Activated CD8-positive, alpha-beta memory T cell treated with anti-CD3 and anti-CD28 coated beads, Interleukin-2, amount 50 U/mL, for 24 hours (primary cell): ENCODE results near the gene STK24.

Source experiments
- DNase-seq: peaks from one replicate; pipeline ENCODE4 v3.0.0-alpha.2; 2020; ENCODE audit errors: extremely low read depth

STK24 gene

GRCh38 chr13:98492335-98493041 is 84.4 kb downstream of the STK24 start:
- DNase-seq = no peak

GRCh38 chr13:98490866-98491265 is 86.0 kb downstream of the STK24 start:
- DNase-seq = no peak

GRCh38 chr13:98490195-98490836 is 86.6 kb downstream of the STK24 start:
- DNase-seq = no peak

DNA sequence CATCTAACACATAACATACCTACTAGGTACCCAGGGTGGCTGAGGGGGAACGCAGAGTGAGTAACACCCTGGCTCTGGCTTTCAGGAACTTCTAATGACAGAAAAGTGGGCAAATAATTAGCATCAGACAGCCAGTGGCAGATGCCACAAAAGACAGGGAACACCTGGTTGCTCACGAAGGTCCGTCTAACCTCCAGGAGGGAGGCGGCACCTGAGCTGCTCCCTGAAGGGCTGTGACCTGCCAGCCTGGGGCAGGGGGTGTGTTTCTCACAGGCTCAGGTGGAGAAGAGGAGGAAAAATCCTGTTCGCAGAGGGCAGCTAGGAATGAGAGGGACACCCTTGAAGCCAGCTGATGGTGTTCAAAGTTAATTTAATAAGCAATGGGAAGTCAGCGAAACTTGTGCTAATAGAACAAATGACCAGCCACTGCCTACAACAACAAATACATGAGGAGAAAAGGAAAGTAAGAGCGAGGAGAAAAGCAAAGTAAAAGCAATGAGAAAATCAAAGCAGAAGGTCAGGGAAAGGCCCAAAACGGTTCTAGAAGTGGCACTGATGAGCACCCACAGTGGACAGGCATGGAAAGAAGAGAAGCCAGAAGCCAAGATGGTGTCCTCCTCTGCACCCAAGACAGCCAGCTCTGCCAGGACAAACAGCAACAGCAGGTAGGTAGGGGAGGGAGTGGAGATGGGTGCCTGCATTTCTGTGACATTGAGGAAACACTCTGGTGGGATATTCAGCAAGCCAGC is 87.3 kb downstream of the STK24 start:
- DNase-seq = no peak

GRCh38 chr13:98488736-98489135 is 88.2 kb downstream of the STK24 start:
- no peak for DNase-seq

GRCh38 chr13:98487522-98487921 is 89.4 kb downstream of the STK24 start:
- no peak for DNase-seq

DNA sequence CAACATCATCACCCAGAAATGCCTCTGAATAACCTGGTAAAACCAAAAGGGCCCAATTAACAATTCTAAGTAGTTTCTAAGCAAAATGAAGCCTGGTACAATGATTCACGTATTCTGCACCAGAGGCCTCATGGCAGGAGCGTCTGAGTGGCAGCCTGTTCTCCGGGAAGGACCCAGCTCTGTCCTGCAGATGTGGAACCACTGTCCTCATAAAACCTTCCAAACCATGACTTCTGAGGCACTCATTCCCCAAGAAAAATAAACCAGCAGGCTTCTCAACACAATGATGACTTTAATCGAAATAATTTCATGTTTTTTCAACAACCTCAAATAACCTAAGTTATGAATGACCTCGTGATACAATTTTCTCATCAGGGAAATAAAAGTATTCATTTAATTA is 89.9 kb downstream of the STK24 start:
- DNase-seq = no peak

DNA sequence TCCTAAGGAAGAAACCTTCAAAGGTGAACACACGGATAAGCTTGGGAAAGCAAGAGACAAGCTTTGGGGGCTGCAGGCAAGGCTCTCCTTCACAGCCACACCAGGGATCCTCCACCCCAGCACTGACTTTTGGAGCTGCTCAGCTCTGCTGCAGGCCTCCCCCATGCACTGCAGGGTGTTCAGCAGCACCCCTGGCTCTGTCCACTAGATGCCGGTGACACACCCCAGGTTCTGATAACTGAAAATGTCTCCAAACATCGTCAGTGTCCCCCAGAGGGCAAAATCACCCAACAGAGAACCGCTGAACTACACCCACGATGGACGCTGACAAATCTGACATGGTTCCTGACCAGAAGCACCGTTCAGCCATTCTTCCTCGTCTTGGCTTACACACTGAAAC is 90.5 kb downstream of the STK24 start:
- no peak for DNase-seq

DNA sequence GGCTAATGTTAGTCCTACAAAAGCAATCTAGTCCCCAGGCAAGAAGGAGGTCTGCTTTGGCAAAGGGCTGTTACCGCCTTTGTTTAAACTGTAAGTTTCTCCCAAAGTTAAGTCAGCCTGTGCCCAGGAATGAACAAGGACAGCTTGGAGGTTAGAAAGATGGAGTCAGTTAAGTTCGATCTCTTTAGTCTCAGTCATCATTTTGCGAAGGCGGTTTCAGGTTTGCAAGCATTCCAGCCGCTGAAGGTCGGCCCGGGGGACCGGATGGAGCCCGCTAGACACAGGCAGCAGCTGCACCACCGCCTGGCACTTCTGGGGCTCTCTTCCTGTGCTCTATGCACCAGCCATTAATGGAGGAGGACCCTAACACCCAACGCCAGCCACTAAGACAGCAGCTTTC is 91.3 kb downstream of the STK24 start:
- no peak for DNase-seq

DNA sequence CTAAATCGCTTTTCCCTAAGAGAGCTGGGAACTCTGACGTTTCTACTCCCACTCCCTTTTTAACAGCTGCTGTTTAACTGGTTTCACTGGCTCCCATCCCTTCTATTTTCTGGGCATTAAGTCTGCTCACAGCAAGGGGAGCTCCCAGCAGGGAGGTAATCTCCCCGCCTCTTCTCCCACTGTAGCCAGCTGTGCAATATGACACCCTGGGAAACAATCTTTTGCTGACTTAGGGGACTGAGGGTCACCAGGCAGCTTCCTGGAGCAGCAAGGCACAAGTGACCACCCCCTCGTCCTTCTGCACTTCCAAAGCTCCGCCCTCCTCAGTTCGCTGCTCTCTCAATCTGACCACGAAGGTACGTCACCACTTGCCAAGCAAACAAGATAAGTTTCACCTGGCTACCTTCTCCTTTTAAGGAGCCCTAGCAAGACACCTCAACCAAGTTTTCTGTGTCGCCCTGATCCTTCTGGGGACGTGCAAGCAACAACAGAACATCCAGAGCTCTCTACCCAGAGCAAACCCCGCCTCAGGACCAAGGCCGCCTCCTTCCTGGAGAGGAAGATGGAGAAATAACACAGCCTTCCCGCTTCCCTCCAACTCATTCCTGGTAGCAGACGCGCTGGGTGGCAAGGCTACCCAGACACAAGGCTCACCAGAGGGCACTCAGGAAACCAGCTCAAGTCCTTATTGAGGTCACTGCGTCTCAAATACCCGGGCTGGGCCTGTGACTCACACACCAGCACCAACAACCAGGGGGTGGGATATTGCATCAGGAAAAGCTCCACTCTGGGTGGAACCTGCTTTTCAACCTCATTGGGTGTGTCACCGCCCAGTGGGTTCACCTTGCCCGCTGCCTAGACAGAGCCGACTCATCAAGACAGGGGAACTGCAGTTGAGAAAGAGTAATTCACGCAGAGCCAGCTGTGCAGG is 92.4 kb downstream of the STK24 start:
- DNase-seq = no peak

GRCh38 chr13:98483601-98484288 is 93.2 kb downstream of the STK24 start:
- no peak for DNase-seq

DNA sequence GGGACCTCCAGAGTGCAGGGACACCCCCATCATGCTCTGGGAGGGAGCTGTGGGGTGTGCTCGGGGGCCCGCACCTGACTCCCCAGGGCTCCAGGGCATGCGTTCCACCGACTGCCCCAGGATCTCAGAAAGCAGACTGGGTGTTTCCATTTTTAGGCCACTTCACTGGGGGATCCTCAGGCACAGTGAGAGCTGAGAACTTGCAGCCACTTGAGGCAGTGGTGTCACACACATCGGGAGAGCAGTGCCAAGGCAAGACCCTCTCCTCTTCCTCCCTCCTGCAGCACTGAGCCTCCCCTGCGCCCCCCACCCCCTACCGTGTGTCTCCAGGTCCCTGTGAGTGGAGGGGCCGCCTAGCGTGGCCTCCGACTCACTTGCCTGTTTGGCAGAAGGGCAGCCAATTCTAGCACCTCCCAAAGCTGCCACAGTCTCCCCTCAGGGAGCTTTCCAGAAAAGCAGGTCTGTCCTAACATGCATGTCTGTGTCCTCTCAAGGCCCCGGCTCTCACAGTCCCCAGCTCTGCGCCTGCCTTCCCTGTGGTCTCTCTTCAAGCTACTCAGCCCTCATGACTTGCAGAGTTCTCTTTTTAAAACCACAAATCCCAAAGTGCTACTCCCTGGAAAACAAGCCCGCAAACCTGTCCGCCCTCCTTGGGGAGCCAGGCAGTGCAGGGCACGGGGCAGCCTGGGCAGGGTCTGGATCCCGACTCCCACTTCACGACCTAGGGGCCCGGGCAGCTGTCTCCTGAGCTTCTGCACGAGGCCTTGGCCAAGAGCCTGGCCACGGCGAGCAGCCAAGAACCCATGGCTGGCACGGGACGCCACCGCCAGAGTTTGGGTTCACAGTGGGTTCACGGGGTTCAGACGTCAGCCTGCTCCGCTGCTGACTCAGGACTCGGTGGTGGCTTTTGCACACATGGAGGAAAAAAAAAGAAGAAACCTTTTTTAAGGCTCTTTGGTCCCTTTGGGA is 94.1 kb downstream of the STK24 start:
- no peak for DNase-seq

DNA sequence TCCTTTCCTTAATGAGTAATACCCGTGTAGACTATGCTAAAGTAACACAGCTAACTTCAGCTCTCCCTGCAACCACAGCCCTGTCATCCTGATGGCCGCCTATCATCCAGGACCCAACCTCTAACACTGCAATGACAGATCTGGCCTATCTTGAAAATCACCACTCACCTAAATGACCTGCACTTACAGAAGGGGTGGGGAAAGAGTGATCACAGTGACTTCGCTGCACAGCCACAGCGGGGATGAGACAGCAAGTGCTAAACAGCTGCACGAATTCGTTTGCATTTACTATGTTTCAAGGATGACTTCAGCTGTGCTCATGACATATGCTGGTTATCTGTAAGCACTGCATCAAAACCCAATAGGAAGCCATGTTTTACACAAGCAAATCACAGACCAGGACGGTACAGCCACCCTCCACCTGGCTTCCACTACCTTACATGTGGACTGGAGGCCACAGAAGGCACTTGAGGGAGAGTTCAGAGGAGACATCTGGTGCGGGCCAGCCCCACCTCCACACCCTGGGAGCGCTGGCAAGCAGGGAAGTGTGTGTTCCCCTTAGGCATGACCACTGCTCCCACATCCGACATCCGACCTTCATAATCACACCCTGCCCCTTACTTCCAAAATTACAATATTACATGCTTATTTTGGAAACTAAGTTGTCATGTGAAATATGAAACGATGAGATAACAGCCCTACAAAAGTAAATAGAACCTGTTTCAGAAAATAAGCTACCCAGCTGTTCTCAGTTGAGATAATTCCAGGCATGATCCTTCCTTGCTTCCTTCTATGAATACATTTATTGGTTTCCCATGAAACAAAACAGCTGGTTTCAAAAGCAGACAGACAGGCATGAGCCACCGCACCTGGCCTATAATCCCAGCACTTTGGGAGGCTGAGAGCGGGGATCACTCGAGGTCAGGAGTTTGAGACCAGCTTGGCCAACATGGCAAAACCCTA is 95.7 kb downstream of the STK24 start:
- DNase-seq = no peak

GRCh38 chr13:98479496-98480003 is 97.4 kb downstream of the STK24 start:
- no peak for DNase-seq

DNA sequence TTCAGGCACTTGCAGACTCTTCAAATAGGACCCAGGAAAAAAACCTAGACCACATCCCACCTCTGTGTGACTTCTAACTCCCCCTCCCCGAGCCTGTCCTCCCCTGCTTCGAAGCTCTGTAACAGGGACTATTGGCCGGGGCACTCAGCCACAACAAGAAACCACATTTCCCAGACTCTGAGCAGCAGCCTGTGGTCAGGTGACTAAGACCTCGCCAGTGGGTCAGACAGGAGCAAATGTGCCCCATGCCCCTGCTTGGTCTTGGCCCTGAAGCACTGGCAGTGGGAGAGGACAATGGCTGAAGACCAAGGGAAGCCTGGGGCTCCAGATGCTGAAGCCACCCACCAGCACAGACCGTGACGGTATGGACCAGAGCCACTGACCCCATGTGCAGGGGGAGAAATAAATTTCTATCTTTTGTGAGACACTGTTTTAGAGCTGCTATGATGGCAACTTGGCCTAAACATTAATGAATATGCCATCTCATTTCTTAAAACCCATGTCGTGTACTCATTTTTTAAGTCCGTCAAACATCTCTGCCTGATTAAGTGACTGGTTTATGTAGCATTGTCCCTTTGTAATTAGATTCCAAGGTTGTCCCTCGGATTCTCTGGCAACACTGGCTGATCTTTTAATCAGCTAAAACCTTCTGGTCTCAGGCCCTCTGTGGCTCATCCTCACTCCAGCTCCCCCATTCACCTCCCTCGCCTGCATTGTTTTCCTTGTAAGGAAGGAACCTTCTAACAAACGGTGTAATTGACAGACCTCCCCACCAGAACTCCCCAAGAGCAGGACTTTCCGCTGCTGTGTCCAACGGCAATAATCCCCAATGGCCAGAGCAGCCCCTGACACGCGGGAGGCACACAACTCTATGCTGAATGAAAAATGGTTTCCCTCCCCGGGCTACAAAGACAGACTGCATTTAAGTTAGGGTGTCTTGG is 98.4 kb downstream of the STK24 start:
- DNase-seq = no peak

DNA sequence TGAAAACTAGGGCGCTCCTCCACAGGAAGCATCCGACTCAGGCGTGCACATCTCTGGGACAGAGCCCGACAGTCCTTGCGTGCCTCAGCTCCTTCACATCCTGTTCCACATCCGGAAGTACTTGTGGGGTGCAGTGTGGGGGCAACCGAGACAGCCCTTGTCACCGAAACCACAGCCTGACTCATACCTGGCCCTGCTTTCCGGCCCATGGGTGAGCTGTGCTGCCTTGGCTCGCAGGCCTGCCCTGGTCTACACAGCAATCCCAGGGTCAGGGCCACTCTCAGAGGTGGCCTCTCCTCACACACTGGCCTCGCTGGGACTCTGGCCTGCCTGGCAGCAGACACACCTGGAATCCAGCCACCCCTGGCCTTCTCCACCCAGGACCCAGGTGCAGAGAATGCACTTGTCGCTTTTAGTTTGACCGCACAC is 100.4 kb downstream of the STK24 start:
- DNase-seq = peak; percentile 79

DNA sequence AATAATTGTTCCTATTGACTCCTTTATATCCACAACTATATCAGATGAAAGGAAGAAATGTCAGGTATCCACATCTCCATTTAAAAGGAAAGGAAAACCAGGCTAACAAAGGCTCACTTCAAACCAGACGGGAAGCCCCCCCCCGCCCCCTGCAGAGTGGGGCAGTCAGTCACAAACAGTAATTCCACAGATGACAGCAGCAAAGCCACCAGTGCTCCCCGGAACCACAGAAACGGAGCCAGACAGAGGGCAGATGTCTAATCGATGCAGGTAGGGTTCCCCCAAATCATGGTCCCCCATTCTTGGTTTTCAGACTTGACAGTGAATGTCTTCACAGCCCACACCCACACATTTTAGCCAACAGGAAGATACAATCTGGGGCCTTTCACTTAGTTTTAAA is 100.8 kb downstream of the STK24 start:
- no peak for DNase-seq

GRCh38 chr13:98475522-98475921 is 101.4 kb downstream of the STK24 start:
- DNase-seq = no peak
